K562 (cell line): ENCODE measurements around the gene SCNN1A. TPM values are rescaled to one million over a fixed set of nuclear protein-coding genes. Genes with fewer than 3 reads are reported as not detected.

ENCODE experiments used
- AFF1 ChIP-seq, 2 experiments: fragments of 450-650 bp; IDR thresholded peaks; 2 replicates each; pipeline ENCODE4 v1.6.1; 2018; ENCODE audit warnings: mild to moderate bottlenecking in 2 of 2, low read depth in 1 of 2; ENCODE audit not compliant: partially characterized antibody in 2 of 2
- ATF7 ChIP-seq: fragments of 450-650 bp; IDR thresholded peaks from 2 replicates; pipeline ENCODE4 v1.7.1; 2014; ENCODE audit warnings: mild to moderate bottlenecking, moderate library complexity
- CGGBP1 ChIP-seq: fragments of 250-450 bp; sonication (Bioruptor Pico); IDR thresholded peaks from 2 replicates; pipeline ENCODE4 v1.9.0; 2021; ENCODE audit warnings: mild to moderate bottlenecking
- EP300 ChIP-seq: IDR thresholded peaks from 2 replicates; pipeline ENCODE4 v1.6.1; 2012; ENCODE audit warnings: low read length, improper control_type of control experiment
- MAFF ChIP-seq: IDR thresholded peaks from 2 replicates; pipeline ENCODE4 v1.6.1; 2012; ENCODE audit warnings: low read length, improper control_type of control experiment
- MTA3 ChIP-seq: fragments of 450-650 bp; formaldehyde crosslinking; IDR thresholded peaks from 2 replicates; pipeline ENCODE4 v1.6.1; 2017; ENCODE audit warnings: mild to moderate bottlenecking, borderline replicate concordance
- RBBP5 ChIP-seq: fragments of 200-600 bp; sonication (generic); IDR thresholded peaks from 2 replicates; pipeline ENCODE4 v1.6.1; 2012; ENCODE audit warnings: borderline replicate concordance, mild to moderate bottlenecking, low read length, control low read depth, inconsistent platforms; ENCODE audit not compliant: insufficient read depth, poor library complexity, severe bottlenecking
- REST ChIP-seq, 2 experiments: fragments of 450-650 bp; formaldehyde crosslinking in 1 of 2; IDR thresholded peaks; 2 replicates each; pipeline versions ENCODE4 v1.4.0 to v1.6.1; 2014 to 2020; ENCODE audit warnings: mild to moderate bottlenecking in 2 of 2, borderline replicate concordance in 1 of 2, low read depth in 1 of 2
- SOX6 ChIP-seq: fragments of 450-650 bp; IDR thresholded peaks from 2 replicates; pipeline ENCODE4 v1.6.1; 2014; ENCODE audit warnings: mild to moderate bottlenecking
- ZNF134 ChIP-seq: fragments of 250-450 bp; sonication (Bioruptor Pico); conservative IDR thresholded peaks from 2 replicates; pipeline ENCODE4 v1.4.0; 2020
- ZNF696 ChIP-seq: fragments of 250-450 bp; sonication (Bioruptor Pico); conservative IDR thresholded peaks from 2 replicates; pipeline ENCODE4 v1.4.0; 2020; ENCODE audit warnings: mild to moderate bottlenecking, moderate library complexity
- ZNF707 ChIP-seq: fragments of 250-450 bp; sonication (Bioruptor Pico); conservative IDR thresholded peaks from 2 replicates; pipeline ENCODE4 v1.8.0; 2022; ENCODE audit warnings: inconsistent platforms, mild to moderate bottlenecking, moderate library complexity
- polyA plus RNA-seq, 8 experiments: library from polyadenylated mRNA; depleted of rRNA in 4 of 8; stranded (reverse) in 5 of 8; unstranded in 3 of 8; fragments of >200 nt; fragmentation: Nextera tagmentation in 2 of 8; fragmentation: Illumina TruSeq in 1 of 8; extraction: Ambion mirVana in 2 of 8; extraction: Trizol in 1 of 8; gene quantifications; 2 replicates each; pipeline versions ENCODE4 v1.2.1 to v1.2.3, GENCODE V29; 2011 to 2014; ENCODE audit warnings: inconsistent platforms in 1 of 8, missing spikeins in 1 of 8
- total RNA-seq, 7 experiments: library from RNA; depleted of rRNA in 6 of 7; stranded (reverse); fragments of >200 nt in 6 of 7; fragmentation: Illumina TruSeq in 2 of 7; extraction: Trizol in 2 of 7; gene quantifications; 2 replicates each; pipeline versions ENCODE4 v1.2.1 to v1.2.3, GENCODE V29; 2011 to 2021; ENCODE audit warnings: low replicate concordance in 1 of 7

The SCNN1A gene
- total and polyA plus RNA-seq, 9 of the 15 experiments (the other 6 are each of a cell fraction or from before 2014, with no cell fraction given) = 0.15 to 0.49 (median 0.32) TPM; not detected in 5

GRCh38 chr12:6323340-6323994 lies 51.9 kb downstream of the SCNN1A start (continued):
- TF ChIP-seq REST (IDR thresholded peaks at IDR 0.05; ENCODE audit: borderline replicate concordance) (peak; percentile 40; the same call in 1 of the 2 replicates), REST (CRISPR knock-in tag; IDR thresholded peaks at IDR 0.05; ENCODE audit: low read depth) (no peak), ZNF134 (CRISPR knock-in tag) (no peak), AFF1 (IDR thresholded peaks at IDR 0.05; ENCODE audit: low read depth in 1 of 2, partially characterized antibody in 2 of 2) (peak; percentile 34 to 50), RBBP5 (no peak), ZNF696 (CRISPR knock-in tag) (no peak), ATF7 (peak; percentile 47; the same call in 1 of the 2 replicates), CGGBP1 (CRISPR knock-in tag) (no peak), MAFF (peak; percentile 52; the same call in 1 of the 2 replicates), ZNF707 (no peak), MTA3 (0 out of 2 replicates have a peak, but pooled peaks have one; percentile 43), SOX6 (peak; percentile 59; the same call in 1 of the 2 replicates), EP300 (peak; percentile 40; the same call in 1 of the 2 replicates)
